Bronchial smooth muscle cell (primary cell): ENCODE data around the gene ANKRD34B. TPM values are rescaled to one million over a fixed set of nuclear protein-coding genes. Genes with fewer than 3 reads are reported as not detected.

Experiments
- total RNA-seq: library from RNA; depleted of rRNA; stranded (reverse); fragments of >200 nt; gene quantifications from 2 replicates; pipeline ENCODE4 v1.2.1, GENCODE V29; 2014

Gene ANKRD34B
- total RNA-seq, result not detected in 2 replicates

DNA sequence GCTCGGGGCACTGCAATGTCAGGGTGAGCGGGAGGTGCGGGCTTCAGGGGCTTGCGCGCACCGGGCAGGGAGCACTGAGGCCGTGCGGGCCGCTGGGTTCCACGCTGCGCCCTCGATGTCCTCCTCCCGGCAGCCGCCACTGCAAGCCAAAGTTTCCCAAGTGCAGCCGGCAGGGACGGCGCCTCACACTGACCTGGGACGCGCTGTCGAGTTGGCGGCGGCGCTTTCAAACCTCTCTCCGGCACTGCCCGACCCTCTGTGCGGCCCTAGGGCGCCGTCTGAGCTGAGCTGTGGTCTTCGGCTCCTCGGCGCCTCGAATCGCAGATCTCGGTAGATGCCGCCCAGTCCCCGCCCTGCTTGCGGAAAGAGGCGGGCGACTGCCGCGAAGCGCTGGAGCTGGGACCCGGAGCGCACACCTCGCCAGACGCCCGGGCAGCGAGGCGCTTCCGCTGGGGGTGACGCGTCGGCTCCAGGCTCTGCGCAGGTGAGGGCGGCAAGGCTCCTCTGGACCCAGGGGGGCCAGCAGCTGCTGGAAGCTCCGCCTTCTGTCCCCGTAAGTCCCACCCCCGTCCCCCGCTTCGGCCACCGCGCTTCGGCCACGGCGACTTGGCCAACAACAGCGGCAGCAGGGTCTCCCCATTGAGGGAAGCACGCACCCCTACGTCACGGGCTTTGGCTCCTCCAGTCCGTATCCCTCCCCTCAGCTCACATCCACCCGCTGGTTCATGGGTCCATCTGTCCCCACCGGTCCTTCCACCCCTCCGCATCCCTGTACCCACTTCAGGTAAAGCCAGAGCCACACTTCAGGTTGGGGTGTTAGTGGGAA, at the start of gene ANKRD34B:
TSS of gene ANKRD34B (minus strand) at position 320 of the 826 bp plus-strand sequence. CDS start 10,261 bp downstream, outside the sequence.

Other genes starting within 250 kb of the ANKRD34B start
- gene ZFYVE16, start 162.2 kb downstream of the ANKRD34B start, total RNA-seq, result 17.2 and 19.4 TPM in 2 replicates
- gene FAM151B, start 82.2 kb downstream of the ANKRD34B start, total RNA-seq, result 3.9 and 6.9 TPM in 2 replicates
- 6.6 and 12.9 TPM in 2 replicates for gene MSH3, start 84.4 kb upstream of the ANKRD34B start, total RNA-seq
- gene DHFR, start 84.7 kb upstream of the ANKRD34B start, total RNA-seq, result 2.7 and 6.1 TPM in 2 replicates